NCI-H1694 (cell line): ENCODE data around the gene RBP3.

ENCODE experiments used
- DNase-seq: peaks from one replicate; lab custom pipeline; 2025; lab: John Stamatoyannopoulos, UW

RBP3 gene

GRCh38 chr10:47401210-47401609 is 53.0 kb downstream of the RBP3 start:
- DNase-seq: no peak

- no peak for DNase-seq
These were observed 53.9 kb downstream of the RBP3 start for GRCh38 chr10:47401874-47402640.

GRCh38 chr10:47402641-47403301 is 54.6 kb downstream of the RBP3 start:
- no peak for DNase-seq

- DNase-seq: no peak
These were observed 55.5 kb downstream of the RBP3 start for GRCh38 chr10:47403446-47404318.

- DNase-seq: no peak
These were observed 56.3 kb downstream of the RBP3 start for GRCh38 chr10:47404446-47404845.

- no peak for DNase-seq
These were observed 56.8 kb downstream of the RBP3 start for GRCh38 chr10:47404937-47405336.

GRCh38 chr10:47405857-47406547 is 57.8 kb downstream of the RBP3 start:
- no peak for DNase-seq

- no peak for DNase-seq
These were observed 58.3 kb downstream of the RBP3 start for GRCh38 chr10:47406548-47406869.

- DNase-seq: no peak
These were observed 58.9 kb downstream of the RBP3 start for GRCh38 chr10:47406870-47407691.
